ENCODE results near the gene XRCC2. TPM values are rescaled to one million over a fixed set of nuclear protein-coding genes. Genes with fewer than 3 reads are reported as not detected.
"Not testable (repeated sequence)": the region's sequence is repeated elsewhere in the genome, so short reads cannot be mapped to it uniquely, and the experiment has no call there.

The XRCC2 gene
- total RNA-seq, 1 experiment from 2014 or later, result 28.5 TPM

- Histone ChIP-seq H3K9me3 (ENCODE audit: low read depth, low read length, poor library complexity, severe bottlenecking) (no peaks in the 10 kb centered on the region), H3K36me3 (ENCODE audit: insufficient read depth, low read length, poor library complexity, severe bottlenecking) (peaks cover 37% of the 10 kb centered on the region), H3K27ac (ENCODE audit: low read depth, low read length, poor library complexity, severe bottlenecking) (no peak overlapping the region), H3K4me1 (ENCODE audit: insufficient read depth, low read length, poor library complexity, severe bottlenecking) (no peaks in the 10 kb centered on the region), H3K4me3 (ENCODE audit: low read depth, low read length, poor library complexity, severe bottlenecking) (no peak overlapping the region), H3K27me3 (replicated peaks; ENCODE audit: insufficient read depth, low read depth, low read length, poor library complexity) (no peaks in the 10 kb centered on the region)
- TSS peak; percentile 14 for BruUV-seq (replicated peaks)
- intact Hi-C loops (cut with micrococcal nuclease; ENCODE audit: unreplicated experiment), result no loop called here
- TF ChIP-seq, protein P1, sequence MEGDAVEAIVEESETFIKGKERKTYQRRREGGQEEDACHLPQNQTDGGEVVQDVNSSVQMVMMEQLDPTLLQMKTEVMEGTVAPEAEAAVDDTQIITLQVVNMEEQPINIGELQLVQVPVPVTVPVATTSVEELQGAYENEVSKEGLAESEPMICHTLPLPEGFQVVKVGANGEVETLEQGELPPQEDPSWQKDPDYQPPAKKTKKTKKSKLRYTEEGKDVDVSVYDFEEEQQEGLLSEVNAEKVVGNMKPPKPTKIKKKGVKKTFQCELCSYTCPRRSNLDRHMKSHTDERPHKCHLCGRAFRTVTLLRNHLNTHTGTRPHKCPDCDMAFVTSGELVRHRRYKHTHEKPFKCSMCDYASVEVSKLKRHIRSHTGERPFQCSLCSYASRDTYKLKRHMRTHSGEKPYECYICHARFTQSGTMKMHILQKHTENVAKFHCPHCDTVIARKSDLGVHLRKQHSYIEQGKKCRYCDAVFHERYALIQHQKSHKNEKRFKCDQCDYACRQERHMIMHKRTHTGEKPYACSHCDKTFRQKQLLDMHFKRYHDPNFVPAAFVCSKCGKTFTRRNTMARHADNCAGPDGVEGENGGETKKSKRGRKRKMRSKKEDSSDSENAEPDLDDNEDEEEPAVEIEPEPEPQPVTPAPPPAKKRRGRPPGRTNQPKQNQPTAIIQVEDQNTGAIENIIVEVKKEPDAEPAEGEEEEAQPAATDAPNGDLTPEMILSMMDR (conservative IDR thresholded peaks at IDR 0.05; ENCODE audit: low read depth, low read length), result no peak
- no peak for TF ChIP-seq EZH2 (IDR thresholded peaks at IDR 0.05; ENCODE audit: borderline replicate concordance, low read depth, low read length, poor library complexity, severe bottlenecking)
- POLR2A ChIA-PET (ENCODE audit: low non-redundant PET), result no interaction called here
- no peak for DNase-seq (ENCODE audit: low spot score)
- CTCF ChIA-PET, result no interaction called here
These were observed 28.9 kb downstream of the XRCC2 start for GRCh38 chr7:152647009-152647408.

GRCh38 chr7:152646579-152646978 lies 29.4 kb downstream of the XRCC2 start:
- CTCF ChIA-PET; intact Hi-C loops (cut with micrococcal nuclease; ENCODE audit: unreplicated experiment); H3K9me3 ChIP-seq (ENCODE audit: low read depth, low read length, poor library complexity, severe bottlenecking); H3K4me3 ChIP-seq (ENCODE audit: low read depth, low read length, poor library complexity, severe bottlenecking); DNase-seq (ENCODE audit: low spot score); H3K27ac ChIP-seq (ENCODE audit: low read depth, low read length, poor library complexity, severe bottlenecking); POLR2A ChIA-PET (ENCODE audit: low non-redundant PET); H3K27me3 ChIP-seq (replicated peaks; ENCODE audit: insufficient read depth, low read depth, low read length, poor library complexity); BruUV-seq (replicated peaks); H3K4me1 ChIP-seq (ENCODE audit: insufficient read depth, low read length, poor library complexity, severe bottlenecking): not testable (repeated sequence)
- peaks cover 37% of the 10 kb centered on the region for H3K36me3 ChIP-seq (ENCODE audit: insufficient read depth, low read length, poor library complexity, severe bottlenecking)

- BruUV-seq (replicated peaks), result no TSS peak
- CTCF ChIA-PET, result no interaction called here
- H3K27me3 ChIP-seq (replicated peaks; ENCODE audit: insufficient read depth, low read depth, low read length, poor library complexity), result no peaks in the 10 kb centered on the region
- no peaks in the 10 kb centered on the region for H3K4me1 ChIP-seq (ENCODE audit: insufficient read depth, low read length, poor library complexity, severe bottlenecking)
- H3K36me3 ChIP-seq (ENCODE audit: insufficient read depth, low read length, poor library complexity, severe bottlenecking), result peaks cover 33% of the 10 kb centered on the region
- POLR2A ChIA-PET (ENCODE audit: low non-redundant PET), result no interaction called here
- no peak overlapping the region for H3K27ac ChIP-seq (ENCODE audit: low read depth, low read length, poor library complexity, severe bottlenecking)
- no peak for DNase-seq (ENCODE audit: low spot score)
- TF ChIP-seq, protein P1 (conservative IDR thresholded peaks at IDR 0.05; ENCODE audit: low read depth, low read length), result no peak
- TF ChIP-seq EZH2 (IDR thresholded peaks at IDR 0.05; ENCODE audit: borderline replicate concordance, low read depth, low read length, poor library complexity, severe bottlenecking), result no peak
- H3K9me3 ChIP-seq (ENCODE audit: low read depth, low read length, poor library complexity, severe bottlenecking), result no peaks in the 10 kb centered on the region
- no peak overlapping the region for H3K4me3 ChIP-seq (ENCODE audit: low read depth, low read length, poor library complexity, severe bottlenecking)
- intact Hi-C loops (cut with micrococcal nuclease; ENCODE audit: unreplicated experiment), result no loop called here
These were observed 31.9 kb downstream of the XRCC2 start for GRCh38 chr7:152643979-152644559.

GRCh38 chr7:152641384-152641783 lies 34.6 kb downstream of the XRCC2 start:
- CTCF ChIA-PET, result no interaction called here
- H3K27me3 ChIP-seq (replicated peaks; ENCODE audit: insufficient read depth, low read depth, low read length, poor library complexity), result no peaks in the 10 kb centered on the region
- peaks cover 6% of the 10 kb centered on the region for H3K36me3 ChIP-seq (ENCODE audit: insufficient read depth, low read length, poor library complexity, severe bottlenecking)
- no peak overlapping the region for H3K27ac ChIP-seq (ENCODE audit: low read depth, low read length, poor library complexity, severe bottlenecking)
- no peak overlapping the region for H3K4me3 ChIP-seq (ENCODE audit: low read depth, low read length, poor library complexity, severe bottlenecking)
- no peaks in the 10 kb centered on the region for H3K9me3 ChIP-seq (ENCODE audit: low read depth, low read length, poor library complexity, severe bottlenecking)
- H3K4me1 ChIP-seq (ENCODE audit: insufficient read depth, low read length, poor library complexity, severe bottlenecking), result peaks cover 2% of the 10 kb centered on the region
- no TSS peak for BruUV-seq (replicated peaks)
- DNase-seq (ENCODE audit: low spot score), result no peak
- TF ChIP-seq, protein P1 (conservative IDR thresholded peaks at IDR 0.05; ENCODE audit: low read depth, low read length), result no peak
- no peak for TF ChIP-seq EZH2 (IDR thresholded peaks at IDR 0.05; ENCODE audit: borderline replicate concordance, low read depth, low read length, poor library complexity, severe bottlenecking)
- POLR2A ChIA-PET (ENCODE audit: low non-redundant PET), result interaction anchor here (0.6 kb wide), 1 partner anchor 249 kb away, joined by 5 read pairs; no protein-coding TSS in a partner anchor
- intact Hi-C loops (cut with micrococcal nuclease; ENCODE audit: unreplicated experiment), result no loop called here
